ENCODE measurements around the gene RNF212. TPM values are rescaled to one million over a fixed set of nuclear protein-coding genes. Genes with fewer than 3 reads are reported as not detected.

RNF212 gene
- not detected in 2 replicates for total RNA-seq (2011; cell fraction: chromatin; rRNA removed; ENCODE audit: low replicate concordance)
- not detected in 2 replicates for total RNA-seq (2011; cell fraction: nucleolus; rRNA removed)
- total RNA-seq (2011; cell fraction: nucleoplasm; rRNA removed), result not detected in 2 replicates
- total RNA-seq (2014; rRNA removed) (not detected in 2 replicates), total RNA-seq (2014; rRNA removed; fragmentation: Illumina TruSeq; extraction: Trizol) (not detected in 2 replicates), total RNA-seq (2015; rRNA removed; fragmentation: Illumina TruSeq; extraction: Trizol) (not detected in 2 replicates), total RNA-seq (2021) (not detected in 2 replicates), polyA plus RNA-seq (2011; rRNA removed) (not detected in 2 replicates), polyA plus RNA-seq (2014; fragmentation: Illumina TruSeq; extraction: Trizol) (not detected in 2 replicates), polyA plus RNA-seq (2014; fragmentation: Nextera tagmentation; extraction: Ambion mirVana) (not detected), polyA plus RNA-seq (2014; rRNA removed) (0.04 TPM in 1 of 2 replicates, not detected in the other), polyA minus RNA-seq (2011; rRNA and poly(A)+ RNA removed) (not detected in 2 replicates), Bru-seq, nascent RNA (not detected), BruChase-seq, experiment 1, labeled RNA remaining after a 2-hour chase (not detected), BruChase-seq, experiment 2, labeled RNA remaining after a 6-hour chase (not detected)
- not detected in 2 replicates for polyA plus RNA-seq (2011; cell fraction: cytosol; rRNA removed)
- polyA plus RNA-seq (2011; cell fraction: nucleus; rRNA removed), result not detected in 2 replicates
- polyA plus RNA-seq (2012), result not detected in 2 replicates
- not detected in 2 replicates for polyA minus RNA-seq (2011; cell fraction: cytosol; rRNA and poly(A)+ RNA removed)
- not detected in 2 replicates for polyA minus RNA-seq (2011; cell fraction: nucleus; rRNA and poly(A)+ RNA removed)
- long read RNA-seq, experiment 1, result 0 reads
- long read RNA-seq, experiment 2, result 0 reads
- long read RNA-seq, experiment 3, result 0 reads

DNA sequence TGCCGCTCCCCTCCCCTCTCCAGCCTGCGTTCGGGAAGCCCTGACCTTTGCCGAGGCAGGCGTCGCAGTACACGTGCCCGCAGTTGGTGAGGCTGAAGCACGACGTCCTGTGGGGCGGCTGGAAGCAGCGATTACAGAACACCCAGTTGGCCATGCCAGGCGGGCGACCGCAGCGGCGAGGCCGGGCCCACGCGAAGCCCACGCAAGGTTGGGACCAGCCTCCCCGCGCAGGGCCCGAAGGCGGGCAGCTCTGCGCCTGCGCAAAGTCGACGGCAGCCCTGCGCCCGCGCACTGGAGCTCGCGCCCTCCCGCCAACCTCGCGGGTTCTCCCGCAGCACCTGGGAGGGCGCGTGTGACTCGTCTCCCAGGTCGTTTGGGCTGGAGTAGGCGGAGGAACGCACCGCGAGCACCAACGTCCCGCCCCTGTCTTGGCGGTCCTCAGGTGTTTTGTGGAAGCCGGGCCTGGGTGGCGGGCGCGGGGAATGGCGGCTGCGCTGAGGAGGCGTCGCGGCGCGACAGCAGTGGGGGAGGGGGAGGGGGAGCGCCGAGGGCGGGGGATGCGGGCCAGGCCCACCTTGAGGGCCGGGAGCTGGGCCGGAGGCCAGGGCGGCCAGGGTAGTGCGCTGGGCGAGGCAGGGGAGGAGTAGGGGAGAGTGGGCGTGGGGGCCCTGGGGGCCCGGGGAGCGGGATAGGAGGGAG, at the start of gene RNF212:
Gene RNF212, minus strand, starts transcription at position 254 of the 699 bp plus-strand sequence. Its CDS starts 100 bp downstream, at position 154.
- CTCF ChIA-PET (ENCODE audit: low intra/inter-chr PET ratio), result no interaction called here
- no peak within 1 kb of the TSS for H3K27ac ChIP-seq (ENCODE audit: extremely low read depth, low read depth, low read length)

More for the DNA sequence above, at the start of gene RNF212:
- Histone ChIP-seq H3K9ac (ENCODE audit: insufficient read depth in 1 of 2, low read depth in 2 of 2, low read length in 2 of 2) (no peak within 1 kb of the TSS), H3K4me1 (replicated peaks in 1 of 2; ENCODE audit: control insufficient read depth in 2 of 2, insufficient read depth in 2 of 2, low read length in 2 of 2) (peaks cover 0 to 3% of the 10 kb centered on the region in 2 experiments; a peak in 1 of 5 replicates), H4K20me1 (replicated peaks; ENCODE audit: control insufficient read depth, insufficient read depth, low read length) (no peaks in the 10 kb centered on the region), H3K4me3 (no peak within 1 kb of the TSS), H2AFZ (ENCODE audit: low read depth, low read length) (no peak within 1 kb of the TSS), H3K27me3 (ENCODE audit: control insufficient read depth in 2 of 2, insufficient read depth in 2 of 2, low read length in 2 of 2) (peaks cover 33 to 39% of the 10 kb centered on the region in 2 experiments), H3K9me1 (ENCODE audit: control insufficient read depth, insufficient read depth, low read length) (no peaks in the 10 kb centered on the region), H3K36me3 (ENCODE audit: control insufficient read depth, insufficient read depth, low read length) (no peaks in the 10 kb centered on the region), H3K4me2 (ENCODE audit: insufficient read depth, low read length) (no peak within 1 kb of the TSS), H3K9me3 (replicated peaks; ENCODE audit: control insufficient read depth, insufficient read depth, low read depth, low read length) (no peaks in the 10 kb centered on the region), H3K79me2 (ENCODE audit: control insufficient read depth, insufficient read depth, low read length) (no peaks in the 10 kb centered on the region)
- in situ Hi-C loops (cut with MboI) (no loop called here), intact Hi-C loops (cut with micrococcal nuclease) (no loop called here)
- POLR2A ChIA-PET, result no interaction called here
- DNase-seq (ENCODE audit: extremely low read depth in 1 of 4, low spot score in 3 of 4), result no peak
- TF ChIP-seq KLF6 (CRISPR knock-in tag; IDR thresholded peaks at IDR 0.05; ENCODE audit: borderline replicate concordance), result no peak
- TF ChIP-seq, protein P1, sequence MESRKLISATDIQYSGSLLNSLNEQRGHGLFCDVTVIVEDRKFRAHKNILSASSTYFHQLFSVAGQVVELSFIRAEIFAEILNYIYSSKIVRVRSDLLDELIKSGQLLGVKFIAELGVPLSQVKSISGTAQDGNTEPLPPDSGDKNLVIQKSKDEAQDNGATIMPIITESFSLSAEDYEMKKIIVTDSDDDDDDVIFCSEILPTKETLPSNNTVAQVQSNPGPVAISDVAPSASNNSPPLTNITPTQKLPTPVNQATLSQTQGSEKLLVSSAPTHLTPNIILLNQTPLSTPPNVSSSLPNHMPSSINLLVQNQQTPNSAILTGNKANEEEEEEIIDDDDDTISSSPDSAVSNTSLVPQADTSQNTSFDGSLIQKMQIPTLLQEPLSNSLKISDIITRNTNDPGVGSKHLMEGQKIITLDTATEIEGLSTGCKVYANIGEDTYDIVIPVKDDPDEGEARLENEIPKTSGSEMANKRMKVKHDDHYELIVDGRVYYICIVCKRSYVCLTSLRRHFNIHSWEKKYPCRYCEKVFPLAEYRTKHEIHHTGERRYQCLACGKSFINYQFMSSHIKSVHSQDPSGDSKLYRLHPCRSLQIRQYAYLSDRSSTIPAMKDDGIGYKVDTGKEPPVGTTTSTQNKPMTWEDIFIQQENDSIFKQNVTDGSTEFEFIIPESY (CRISPR knock-in tag; IDR thresholded peaks at IDR 0.05), result peak; percentile 72; the same call in 1 of the 2 replicates
- WGBS (ENCODE audit: insufficient coverage, low coverage, missing lambda C conversion rate), result 70% methylated on average over 16 of the region's 72 CpGs
- no peak for FAIRE-seq
- ATAC-seq, result no peak
- BruUV-seq (replicated peaks), result no TSS peak

Measured in K562 (cell line).